MM.1S (cell line): ENCODE results near the gene COL13A1.

Source experiments
- EZH2 ChIP-seq: fragments of 300-600 bp; sonication (generic); optimal IDR thresholded peaks from 2 replicates; pipeline ENCODE3; 2017; ENCODE audit warnings: low read depth, mild to moderate bottlenecking, antibody characterized with exemption, low read length, mixed read lengths
- TF ChIP-seq, protein P1 (sequence below): fragments of 300-600 bp; sonication (generic); IDR thresholded peaks from 2 replicates; pipeline ENCODE4 v1.5.1; 2016; ENCODE audit warnings: antibody characterized with exemption, low read length, mixed read lengths

GRCh38 chr10:69892816-69893215 lies 91.1 kb downstream of the COL13A1 start:
- TF ChIP-seq, protein P1, sequence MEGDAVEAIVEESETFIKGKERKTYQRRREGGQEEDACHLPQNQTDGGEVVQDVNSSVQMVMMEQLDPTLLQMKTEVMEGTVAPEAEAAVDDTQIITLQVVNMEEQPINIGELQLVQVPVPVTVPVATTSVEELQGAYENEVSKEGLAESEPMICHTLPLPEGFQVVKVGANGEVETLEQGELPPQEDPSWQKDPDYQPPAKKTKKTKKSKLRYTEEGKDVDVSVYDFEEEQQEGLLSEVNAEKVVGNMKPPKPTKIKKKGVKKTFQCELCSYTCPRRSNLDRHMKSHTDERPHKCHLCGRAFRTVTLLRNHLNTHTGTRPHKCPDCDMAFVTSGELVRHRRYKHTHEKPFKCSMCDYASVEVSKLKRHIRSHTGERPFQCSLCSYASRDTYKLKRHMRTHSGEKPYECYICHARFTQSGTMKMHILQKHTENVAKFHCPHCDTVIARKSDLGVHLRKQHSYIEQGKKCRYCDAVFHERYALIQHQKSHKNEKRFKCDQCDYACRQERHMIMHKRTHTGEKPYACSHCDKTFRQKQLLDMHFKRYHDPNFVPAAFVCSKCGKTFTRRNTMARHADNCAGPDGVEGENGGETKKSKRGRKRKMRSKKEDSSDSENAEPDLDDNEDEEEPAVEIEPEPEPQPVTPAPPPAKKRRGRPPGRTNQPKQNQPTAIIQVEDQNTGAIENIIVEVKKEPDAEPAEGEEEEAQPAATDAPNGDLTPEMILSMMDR: no peak
- no peak for TF ChIP-seq EZH2
